HG03060 (cell line): ENCODE results near the gene SHANK3.

Experiments used
- ATAC-seq: cut with Tn5 transposase; IDR thresholded peaks from one replicate; pipeline ENCODE4 v1.9.1; 2021; ENCODE audit warnings: low read depth, moderate number of reproducible peaks; ENCODE audit not compliant: unreplicated experiment

SHANK3 gene

DNA sequence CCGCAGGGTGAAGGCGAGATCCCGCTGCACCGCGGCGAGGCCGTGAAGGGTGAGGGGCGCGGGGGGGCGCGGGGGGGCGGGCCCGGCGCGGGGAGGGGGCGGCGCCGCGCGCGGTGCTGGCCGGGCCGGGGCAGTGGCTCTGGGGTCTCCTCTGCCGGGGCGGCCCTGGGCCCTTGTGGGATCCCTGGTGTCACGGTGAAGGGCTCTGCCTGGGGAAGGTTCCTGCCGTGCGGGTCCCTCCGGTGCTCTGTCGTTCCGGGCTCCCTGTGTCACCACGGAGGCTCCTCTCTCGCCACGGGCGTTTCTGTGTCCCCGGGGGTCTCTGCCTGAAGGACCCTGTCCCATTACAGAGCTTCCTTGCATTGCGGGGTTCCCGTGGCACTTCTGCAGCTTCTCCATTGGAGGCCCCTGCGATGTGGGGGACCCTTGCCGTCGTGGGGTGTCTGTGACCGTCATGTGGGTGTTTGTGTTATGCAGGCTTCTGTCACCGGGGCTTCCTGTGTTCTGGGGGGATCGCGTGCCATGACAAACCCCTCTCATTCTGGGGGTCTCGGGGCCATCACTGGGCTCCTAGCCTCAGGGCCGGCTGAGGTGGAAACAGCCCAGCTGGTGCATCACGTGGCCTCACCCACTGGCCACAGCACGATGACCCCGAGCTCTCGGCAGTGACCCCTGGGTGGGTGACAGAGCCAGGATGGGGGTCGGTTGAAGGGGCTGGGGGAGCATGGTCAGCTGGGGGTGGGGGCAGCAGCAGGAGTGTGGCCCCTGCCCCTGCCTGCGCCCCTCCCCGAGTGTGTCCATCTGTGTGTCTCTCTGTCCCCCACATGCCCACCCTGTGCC, 25.3 kb downstream of the SHANK3 start:
- ATAC-seq, result no peak

DNA sequence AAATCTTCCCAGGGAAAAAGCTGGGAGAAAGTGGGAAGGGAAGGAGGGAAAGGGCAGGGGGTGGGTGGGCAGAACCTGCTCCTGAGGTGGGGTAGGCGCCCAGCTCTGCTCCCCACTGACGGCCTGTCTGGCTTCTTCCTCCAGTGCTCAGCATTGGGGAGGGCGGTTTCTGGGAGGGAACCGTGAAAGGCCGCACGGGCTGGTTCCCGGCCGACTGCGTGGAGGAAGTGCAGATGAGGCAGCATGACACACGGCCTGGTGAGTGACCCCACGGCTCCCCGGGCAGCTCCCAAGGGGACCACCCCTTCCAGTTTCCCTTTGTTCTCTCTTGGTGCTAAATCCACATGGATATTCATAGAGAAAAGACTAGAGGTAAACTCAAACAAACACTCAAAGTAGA, 25.9 kb downstream of the SHANK3 start:
- no peak for ATAC-seq

DNA sequence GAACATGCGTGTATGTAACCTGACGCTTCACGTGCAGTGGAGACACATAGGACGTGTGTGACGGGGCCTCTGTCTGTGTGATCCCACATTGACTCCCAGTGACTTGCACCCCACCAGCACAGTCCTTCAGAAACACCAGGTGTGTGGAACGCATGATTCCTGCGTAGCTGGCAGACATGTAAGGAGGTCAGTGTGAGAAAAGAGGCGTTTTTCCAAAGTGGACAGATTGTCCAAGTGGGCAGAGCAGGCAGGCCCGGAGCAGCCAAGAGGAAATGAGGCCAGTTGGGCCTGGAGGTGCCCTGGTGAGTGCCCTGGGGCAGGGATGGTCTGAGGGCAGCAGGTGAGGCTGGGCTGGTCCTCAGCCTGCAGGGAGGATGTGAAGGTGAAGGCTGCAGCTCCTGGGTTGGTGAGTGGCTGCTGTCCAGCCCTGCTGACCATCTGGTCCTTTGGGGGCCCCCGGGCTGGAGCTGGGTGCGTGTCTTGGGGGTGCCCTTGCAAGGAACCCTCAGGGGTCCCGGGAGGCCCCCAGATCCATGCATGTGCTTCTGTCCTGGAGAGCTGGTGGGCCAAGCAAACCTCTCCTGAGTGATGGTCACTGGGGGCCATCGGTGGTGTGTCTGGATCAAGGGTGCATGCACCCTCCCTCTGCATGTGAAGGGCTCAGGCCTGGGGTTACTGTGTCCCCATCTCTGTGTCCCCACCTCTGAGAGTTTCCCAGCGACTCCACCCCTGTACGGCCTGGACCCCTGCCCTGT, 26.6 kb downstream of the SHANK3 start:
- no peak for ATAC-seq

DNA sequence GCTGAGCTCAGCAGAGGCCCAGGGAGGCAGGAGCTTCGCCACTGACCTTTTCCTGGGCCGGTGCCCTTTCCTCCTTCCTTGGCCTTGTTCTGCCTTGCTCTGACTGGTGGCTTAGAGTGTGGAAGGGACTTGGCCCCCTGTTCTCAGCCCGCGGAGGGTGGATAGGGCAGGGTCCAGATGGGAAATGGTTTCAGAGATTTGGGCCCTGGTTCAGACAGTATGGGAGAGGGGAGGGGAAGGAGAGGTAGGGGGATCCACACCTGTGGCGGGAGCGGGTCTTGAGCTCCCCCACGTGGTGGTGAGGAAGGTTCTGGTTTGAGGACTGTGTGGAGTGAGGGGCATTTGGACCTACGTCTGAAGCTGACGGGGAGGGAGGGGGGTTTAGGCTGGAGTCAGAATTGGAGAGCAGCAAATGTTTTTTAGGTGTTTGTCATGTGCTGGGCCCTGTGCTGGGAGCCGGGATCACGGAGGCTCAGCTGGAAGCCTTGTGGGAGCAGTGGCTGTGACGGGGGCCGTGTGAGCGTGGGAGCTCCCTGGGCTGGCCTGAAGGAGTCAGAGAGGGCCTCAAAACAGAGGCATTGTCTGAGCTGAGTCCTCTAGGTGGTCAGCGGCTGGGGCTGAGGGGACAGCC, 27.2 kb downstream of the SHANK3 start:
- ATAC-seq, result no peak

DNA sequence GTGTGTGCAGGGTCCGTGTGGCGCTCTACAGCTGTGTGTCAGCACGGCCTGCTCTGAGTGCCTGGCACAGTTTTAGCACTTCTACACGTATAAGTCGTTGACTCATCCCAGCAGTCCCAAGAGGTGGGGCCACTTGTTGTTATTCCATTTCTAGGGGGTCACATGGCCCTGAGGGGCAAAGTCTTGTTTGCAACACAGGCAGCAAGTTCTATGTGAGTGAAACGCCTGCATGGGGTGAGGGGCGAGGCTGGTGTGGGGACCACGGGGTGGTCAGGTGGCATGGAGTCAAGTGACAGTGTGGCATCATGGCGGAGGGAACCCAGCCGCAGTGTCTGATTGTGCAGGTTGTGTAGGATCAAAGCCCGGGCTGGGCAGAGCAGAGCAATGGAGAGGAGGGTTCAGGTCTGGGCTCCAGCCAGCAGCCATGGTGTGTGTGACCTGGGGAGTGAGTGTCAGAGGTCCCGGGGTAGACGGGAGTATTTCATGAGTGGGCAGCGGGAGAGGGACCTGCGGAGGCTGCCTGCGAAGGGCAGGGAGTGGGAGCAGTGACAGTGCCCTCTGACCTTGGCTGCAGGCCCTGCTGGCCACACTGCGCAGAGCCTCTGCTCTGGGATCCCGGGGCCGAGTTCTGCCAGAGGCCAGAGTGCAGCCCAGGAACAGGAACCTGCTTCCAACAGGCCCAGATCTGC, 27.9 kb downstream of the SHANK3 start:
- ATAC-seq, result no peak

DNA sequence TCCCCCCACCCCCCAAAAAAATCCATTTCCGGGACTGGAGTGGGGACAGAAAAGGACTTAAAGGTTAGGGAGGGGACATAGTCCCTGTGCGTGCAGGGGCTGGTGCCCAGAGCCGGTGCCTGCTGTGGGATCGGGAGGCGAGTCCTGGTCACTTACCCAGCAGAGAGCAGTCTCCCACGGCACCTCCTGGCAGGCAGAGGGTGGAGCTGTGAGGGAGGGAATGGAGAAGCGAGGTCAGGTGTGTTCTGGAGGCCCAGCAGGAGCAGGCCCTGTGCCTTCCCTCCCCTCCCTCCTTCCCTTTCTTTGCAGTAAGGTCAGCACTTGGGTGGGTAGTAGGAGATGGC, 28.4 kb downstream of the SHANK3 start:
- no peak for ATAC-seq

DNA sequence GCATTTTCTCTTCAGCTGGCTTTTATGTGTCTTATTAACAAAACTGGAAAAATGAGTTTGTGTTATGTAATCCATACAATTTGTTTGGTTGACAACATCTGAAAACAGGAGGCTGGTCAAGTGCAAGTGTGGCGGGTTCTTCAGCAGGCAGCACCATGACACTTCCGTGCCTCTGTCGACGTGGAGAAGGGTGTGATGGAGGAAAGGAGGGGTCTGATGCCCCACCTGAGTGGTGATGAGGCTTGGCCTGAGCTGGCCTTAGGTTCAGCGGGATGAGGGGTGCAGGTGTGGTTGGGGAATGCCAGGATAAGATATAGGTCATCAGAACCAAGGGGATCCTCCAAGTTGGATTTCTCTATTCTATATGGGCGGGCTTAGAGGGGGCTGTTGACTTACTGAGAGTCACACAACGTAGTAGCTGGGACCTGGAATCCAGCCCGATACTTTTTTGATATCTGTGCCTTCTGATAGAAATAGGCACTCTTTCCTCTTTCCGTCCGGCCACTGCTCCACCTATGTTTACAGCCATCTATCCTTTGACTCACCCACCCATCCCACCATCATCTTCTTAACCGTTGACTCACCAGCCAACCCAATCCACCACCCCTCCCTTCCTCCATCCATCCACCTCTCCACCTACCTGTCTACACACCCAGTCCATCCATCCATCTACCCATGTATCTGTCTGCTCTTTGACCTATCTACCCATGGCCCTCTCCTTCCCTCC, 29.0 kb downstream of the SHANK3 start:
- no peak for ATAC-seq

DNA sequence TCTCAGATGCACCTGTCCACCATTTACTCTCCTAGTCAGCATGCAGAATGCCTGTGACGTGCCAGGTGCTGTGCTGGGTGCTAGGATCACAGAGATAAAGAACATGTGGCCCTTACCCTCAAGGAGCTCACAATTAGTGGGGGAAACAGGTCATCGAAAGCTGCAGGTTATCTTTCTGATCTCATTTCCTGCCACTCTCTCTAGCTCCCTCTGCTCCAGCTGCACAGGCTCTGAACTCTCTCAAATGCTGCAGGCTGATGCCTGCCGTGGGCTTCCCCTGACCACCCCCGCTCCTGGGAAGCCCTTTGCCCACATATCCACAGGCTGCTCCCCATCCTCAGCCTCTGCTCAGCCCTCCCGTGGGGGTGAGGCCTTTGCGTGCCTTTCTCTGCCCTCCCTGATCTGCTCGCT, 29.6 kb downstream of the SHANK3 start:
- ATAC-seq, result no peak

DNA sequence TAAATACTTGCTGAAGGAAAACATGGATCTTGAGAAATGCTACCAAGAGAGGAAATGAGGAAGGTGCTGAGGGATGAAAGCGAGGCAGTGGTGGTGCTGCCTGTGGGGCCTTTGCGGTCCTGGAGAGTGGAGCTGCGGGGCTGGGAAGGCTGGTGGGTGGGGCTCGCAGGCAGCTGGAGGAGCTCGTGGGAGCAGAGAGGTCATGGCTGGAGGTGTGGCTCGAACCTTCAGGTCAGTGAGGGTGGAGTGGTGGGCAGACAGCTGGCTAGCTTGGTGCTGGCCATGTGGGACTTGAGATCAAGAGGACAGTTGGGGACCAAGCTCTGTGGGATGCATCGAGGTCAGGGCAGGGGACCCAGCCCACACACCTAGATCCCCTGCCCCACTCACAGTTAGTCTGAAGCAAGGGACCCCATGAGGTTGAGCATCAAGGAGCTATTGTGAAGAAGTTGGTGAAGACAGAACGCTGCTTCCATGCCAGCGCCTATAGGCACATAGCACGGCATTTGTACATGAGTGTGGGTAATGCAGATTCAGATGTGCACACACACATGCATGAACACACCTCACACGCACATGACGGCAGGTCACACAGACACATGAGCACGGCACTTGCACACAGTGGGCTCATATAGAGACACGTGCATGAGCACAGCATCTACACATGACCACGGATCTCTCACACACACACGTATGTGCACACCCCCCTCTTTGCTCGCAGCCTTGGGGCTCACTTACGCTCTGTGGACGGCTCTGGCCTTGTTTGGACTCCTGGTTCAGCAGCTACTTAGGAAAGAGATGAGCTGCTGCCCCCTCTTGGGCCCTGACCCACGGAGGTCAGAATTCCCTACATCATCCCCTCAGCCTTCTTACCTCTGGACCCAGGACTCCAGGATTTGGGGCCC, 30.4 kb downstream of the SHANK3 start:
- ATAC-seq, result no peak

DNA sequence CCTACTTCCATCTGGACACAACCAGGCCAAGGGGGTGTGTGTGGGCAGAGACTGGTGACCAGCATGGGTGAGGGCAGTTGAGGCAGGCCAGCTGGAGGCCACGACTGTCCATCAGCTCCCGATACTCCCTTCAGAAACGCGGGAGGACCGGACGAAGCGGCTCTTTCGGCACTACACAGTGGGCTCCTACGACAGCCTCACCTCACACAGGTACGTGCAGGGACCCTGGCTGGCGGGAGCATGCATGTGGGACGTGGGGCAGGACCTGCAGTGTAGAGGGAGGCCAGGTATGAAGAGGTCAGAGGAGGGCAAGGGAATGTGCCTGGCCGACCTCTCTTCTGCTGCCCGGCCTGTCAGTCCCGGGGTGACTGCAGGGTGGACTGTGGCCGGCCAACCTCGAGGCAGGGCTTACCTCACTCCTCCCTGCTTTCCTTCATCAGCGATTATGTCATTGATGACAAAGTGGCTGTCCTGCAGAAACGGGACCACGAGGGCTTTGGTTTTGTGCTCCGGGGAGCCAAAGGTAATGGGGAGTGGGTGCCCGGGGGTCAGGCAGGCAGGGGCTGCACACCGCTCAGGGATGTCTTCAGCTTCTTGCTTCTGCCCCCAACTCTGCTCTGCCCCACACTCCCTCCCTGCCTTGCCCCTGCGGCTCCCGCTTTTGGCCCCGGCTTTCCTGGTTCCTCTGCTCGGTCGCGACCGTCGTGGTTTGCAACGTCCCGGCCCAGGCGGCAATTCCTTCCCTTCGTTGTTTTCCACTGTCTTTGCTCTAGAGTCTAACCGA, 31.3 kb downstream of the SHANK3 start:
- ATAC-seq, result no peak

DNA sequence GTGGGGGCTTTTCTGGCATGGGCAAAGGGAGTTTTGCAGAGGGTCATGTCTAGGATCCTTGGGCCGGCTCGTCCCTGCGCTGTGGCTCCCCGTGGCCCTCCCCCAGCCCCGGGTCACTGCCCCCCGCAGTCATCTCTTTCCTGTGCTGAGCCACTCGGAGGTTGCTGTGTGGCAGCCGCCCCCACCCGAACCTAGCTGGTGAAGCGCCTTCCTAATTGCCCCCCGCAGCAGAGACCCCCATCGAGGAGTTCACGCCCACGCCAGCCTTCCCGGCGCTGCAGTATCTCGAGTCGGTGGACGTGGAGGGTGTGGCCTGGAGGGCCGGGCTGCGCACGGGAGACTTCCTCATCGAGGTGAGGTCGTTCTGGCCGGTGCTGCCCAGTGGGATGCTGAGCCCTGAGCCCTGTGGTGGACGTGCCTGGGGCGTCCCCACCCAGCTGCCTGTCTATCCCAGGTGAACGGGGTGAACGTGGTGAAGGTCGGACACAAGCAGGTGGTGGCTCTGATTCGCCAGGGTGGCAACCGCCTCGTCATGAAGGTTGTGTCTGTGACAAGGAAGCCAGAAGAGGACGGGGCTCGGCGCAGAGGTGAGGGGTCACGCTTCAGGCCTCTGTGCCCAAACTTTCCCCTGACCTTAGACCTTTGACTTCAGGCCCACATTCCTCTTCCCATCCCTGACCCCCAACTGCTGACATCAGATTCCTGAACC, 32.0 kb downstream of the SHANK3 start:
- no peak for ATAC-seq

DNA sequence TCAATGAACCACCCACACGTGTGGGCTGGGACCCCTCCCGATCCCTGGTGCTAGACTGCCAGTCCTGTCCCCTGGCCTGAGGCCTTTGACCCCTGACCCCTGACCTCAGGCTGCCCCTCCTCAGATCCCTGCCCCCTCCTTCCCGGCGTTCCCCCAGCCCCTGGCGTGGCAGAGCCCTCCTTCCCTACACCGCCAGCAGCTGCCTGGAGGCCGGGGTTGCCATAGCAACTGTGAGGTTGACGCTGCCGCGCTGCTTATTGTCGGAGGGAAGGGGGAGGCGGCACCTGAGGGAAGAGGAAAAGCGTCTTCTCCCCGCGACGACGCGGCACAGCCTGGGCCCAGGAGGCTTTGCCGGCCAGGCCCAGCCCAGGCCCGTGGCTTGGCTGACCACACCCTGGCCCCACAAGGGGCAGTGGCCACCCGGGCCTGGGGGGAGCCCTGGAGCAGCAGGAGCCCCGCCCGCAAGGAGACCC, 32.6 kb downstream of the SHANK3 start:
- ATAC-seq, result no peak

DNA sequence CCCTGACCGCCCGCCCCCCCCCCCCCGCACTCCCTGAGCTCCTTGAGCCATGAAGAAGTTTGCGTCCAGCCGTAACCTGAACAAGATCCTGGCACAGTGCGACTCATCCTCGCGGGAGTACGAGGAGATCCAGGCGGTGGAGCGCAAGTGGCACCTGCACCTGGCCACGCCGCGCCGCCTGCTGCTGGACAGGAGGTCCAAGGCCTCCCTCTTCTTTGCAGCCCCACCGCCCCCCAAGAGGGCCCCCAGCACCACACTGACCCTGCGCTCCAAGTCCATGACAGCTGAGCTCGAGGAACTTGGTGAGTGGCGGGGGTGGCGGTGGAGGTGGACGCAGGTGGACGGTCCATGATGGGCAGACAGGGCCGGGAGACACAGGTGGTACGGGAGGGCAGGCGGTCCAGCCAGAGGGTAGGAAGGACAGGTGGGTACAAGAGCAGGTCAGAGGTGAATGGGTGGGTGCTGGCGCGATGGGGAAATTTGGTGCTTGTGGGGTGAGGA, 33.3 kb downstream of the SHANK3 start:
- ATAC-seq, result no peak

DNA sequence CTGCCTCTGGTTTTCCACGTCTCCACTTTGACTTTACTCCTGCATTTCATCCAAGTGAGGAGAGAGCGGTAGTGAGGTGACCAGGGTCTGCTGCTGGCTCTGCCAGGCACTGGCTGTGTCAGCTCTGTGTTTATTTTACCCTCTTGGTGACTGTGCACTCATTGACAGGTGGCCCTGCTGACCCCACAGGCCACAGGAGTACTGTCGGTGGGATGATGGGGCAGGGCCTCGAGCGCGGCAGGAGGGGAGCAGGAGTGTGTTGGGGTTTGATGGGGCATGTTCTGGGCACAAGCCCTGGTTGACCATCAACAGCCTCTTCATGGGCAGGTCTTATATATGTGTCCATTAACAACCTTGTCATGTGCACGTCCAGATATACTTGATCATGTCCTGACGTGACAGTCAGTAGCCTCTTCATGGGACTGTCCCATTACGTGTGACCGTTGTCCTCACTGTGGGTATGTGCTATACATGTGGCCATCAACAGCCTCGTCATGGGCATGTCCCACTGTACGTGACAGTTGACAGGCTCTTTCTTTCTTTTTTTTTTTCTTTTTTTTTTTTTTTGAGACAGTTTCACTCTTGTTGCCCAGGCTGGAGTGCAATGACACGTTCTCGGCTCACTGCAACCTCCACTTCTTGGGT, 34.0 kb downstream of the SHANK3 start:
- ATAC-seq, result no peak

DNA sequence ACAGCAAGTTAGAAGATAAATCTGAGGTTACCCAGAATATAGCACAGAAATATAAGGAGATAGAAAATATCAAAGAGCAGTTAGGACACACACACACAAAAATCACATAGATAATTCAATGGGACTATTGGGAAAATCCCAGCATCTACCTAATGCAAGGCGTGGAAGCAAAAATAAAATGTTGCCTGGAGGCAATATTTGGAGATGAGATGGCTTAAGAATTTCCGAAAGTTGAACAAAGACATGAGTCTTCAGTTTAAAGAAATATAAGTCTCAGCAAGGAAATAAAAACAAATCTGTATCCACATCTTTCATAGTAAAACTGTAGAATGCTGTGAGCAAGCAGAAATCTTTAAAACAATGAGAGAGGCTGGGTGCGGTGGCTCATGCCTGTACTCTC, 35.9 kb downstream of the SHANK3 start:
- ATAC-seq, result no peak

DNA sequence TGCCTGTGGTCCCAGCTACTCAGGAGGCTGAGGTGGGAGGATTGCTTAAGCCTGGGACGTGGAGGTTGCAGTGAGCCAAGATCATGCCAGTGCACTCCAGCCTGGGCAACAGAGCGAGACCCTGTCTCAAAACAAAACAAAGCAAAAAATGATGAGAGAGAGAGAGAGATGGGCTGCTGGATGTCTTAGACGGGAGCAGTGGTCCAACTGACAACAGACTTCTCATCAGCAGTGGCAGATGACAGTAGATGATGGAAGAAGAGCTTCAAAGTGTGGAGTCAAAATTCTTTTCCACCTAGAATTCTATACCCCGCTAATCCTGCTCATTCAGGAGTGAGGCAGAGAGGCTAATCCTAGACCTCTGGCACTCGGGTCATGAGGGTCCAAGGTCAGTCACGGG, 36.4 kb downstream of the SHANK3 start:
- ATAC-seq, result no peak

DNA sequence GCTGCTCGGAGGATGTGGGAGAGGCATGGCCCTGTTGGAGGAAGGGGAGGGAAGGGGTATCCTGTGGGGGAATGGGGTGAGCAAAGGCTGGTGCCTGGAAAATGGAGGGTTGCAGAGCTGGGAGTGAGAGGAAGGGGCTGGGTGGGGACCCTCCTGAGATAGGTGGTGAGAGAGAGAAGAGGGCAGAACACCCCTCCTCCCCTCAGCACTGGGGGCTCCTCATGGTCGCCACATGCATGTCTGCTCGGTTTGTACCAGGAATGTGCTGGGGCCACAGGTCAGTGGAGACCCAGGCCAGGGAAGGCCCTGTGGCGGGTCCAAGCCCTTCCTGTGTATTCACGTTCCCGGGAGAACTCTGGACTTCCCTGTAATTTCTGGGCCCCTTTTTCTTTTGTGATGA, 37.6 kb downstream of the SHANK3 start:
- no peak for ATAC-seq
